GM18511 (cell line): Measurements from ENCODE around the gene RASGRF1.
"Not testable (repeated sequence)": the region's sequence is repeated elsewhere in the genome, so short reads cannot be mapped to it uniquely, and the experiment has no call there.

Experiments
- ATAC-seq: cut with Tn5 transposase; IDR thresholded peaks from one replicate; pipeline ENCODE4 v1.9.1; 2021; ENCODE audit warnings: mild to moderate bottlenecking, moderate library complexity; ENCODE audit not compliant: unreplicated experiment

The RASGRF1 gene

GRCh38 chr15:79090487-79091203, at the start of gene RASGRF1:
Gene RASGRF1, minus strand, starts transcription at chr15:79090780. Its CDS starts 282 bp downstream, at chr15:79090498.
- ATAC-seq = no peak

GRCh38 chr15:79136434-79137046, 46.0 kb upstream of the RASGRF1 start:
- ATAC-seq = no peak

- no peak for ATAC-seq
Measured at GRCh38 chr15:79133309-79133708, 42.7 kb upstream of the RASGRF1 start.

GRCh38 chr15:79132770-79133169, 42.2 kb upstream of the RASGRF1 start:
- no peak for ATAC-seq

- no peak for ATAC-seq
Measured at GRCh38 chr15:79132361-79132760, 41.8 kb upstream of the RASGRF1 start.

GRCh38 chr15:79130535-79131130, 40.1 kb upstream of the RASGRF1 start:
- no peak for ATAC-seq

GRCh38 chr15:79129235-79129634, 38.7 kb upstream of the RASGRF1 start:
- ATAC-seq = no peak

- no peak for ATAC-seq
Measured at GRCh38 chr15:79128556-79128955, 38.0 kb upstream of the RASGRF1 start.

GRCh38 chr15:79124388-79124787, 33.8 kb upstream of the RASGRF1 start:
- no peak for ATAC-seq

GRCh38 chr15:79122991-79123390, 32.4 kb upstream of the RASGRF1 start:
- ATAC-seq = no peak

- no peak for ATAC-seq
Measured at GRCh38 chr15:79122391-79122790, 31.8 kb upstream of the RASGRF1 start.

- no peak for ATAC-seq
Measured at GRCh38 chr15:79121571-79121970, 31.0 kb upstream of the RASGRF1 start.

GRCh38 chr15:79117442-79118204, 27.0 kb upstream of the RASGRF1 start:
- ATAC-seq = no peak

- ATAC-seq = no peak
Measured at GRCh38 chr15:79116771-79117170, 26.2 kb upstream of the RASGRF1 start.

GRCh38 chr15:79115986-79116665, 25.5 kb upstream of the RASGRF1 start:
- ATAC-seq = no peak

- ATAC-seq = no peak
Measured at GRCh38 chr15:79113831-79114230, 23.3 kb upstream of the RASGRF1 start.

GRCh38 chr15:79111404-79111803, 20.8 kb upstream of the RASGRF1 start:
- ATAC-seq = not testable (repeated sequence)

GRCh38 chr15:79105141-79105540, 14.6 kb upstream of the RASGRF1 start:
- ATAC-seq = no peak

- no peak for ATAC-seq
Measured at GRCh38 chr15:79102595-79102994, 12.0 kb upstream of the RASGRF1 start.

- ATAC-seq = no peak
Measured at GRCh38 chr15:79101866-79102581, 11.4 kb upstream of the RASGRF1 start.
